Bone marrow (tissue), 2 donors: ENCODE results near the gene ELAVL3.

Experiments
- DNase-seq, 2 donors: peaks; one replicate each; lab custom pipeline; 2025; lab: John Stamatoyannopoulos, UW

The ELAVL3 gene

GRCh38 chr19:11480715-11481533 is at the start of gene ELAVL3:
Gene ELAVL3, minus strand, starts transcription at chr19:11481046. Its CDS starts 438 bp downstream, at chr19:11480608.
- no peak for DNase-seq

- DNase-seq: no peak
These were observed 49.6 kb upstream of the ELAVL3 start for GRCh38 chr19:11530432-11530831.

GRCh38 chr19:11528551-11529341 is 47.9 kb upstream of the ELAVL3 start, which contains the start of gene ECSIT:
Gene ECSIT, minus strand, starts transcription at chr19:11529134. Its CDS starts 9,964 bp downstream, at chr19:11519170.
- DNase-seq: peak; percentile 94 to 98

- DNase-seq: no peak
These were observed 38.3 kb upstream of the ELAVL3 start for GRCh38 chr19:11519138-11519537.

GRCh38 chr19:11513946-11514345 is 33.1 kb upstream of the ELAVL3 start:
- DNase-seq: no peak

GRCh38 chr19:11510444-11510843 is 29.6 kb upstream of the ELAVL3 start:
- no peak for DNase-seq

- no peak for DNase-seq
These were observed 26.7 kb upstream of the ELAVL3 start for GRCh38 chr19:11507370-11508078.

- no peak for DNase-seq
These were observed 26.1 kb upstream of the ELAVL3 start for GRCh38 chr19:11506967-11507366.

GRCh38 chr19:11506101-11506555 is 25.3 kb upstream of the ELAVL3 start:
- DNase-seq: no peak

- peak; percentile 92 to 93 for DNase-seq
These were observed 24.8 kb upstream of the ELAVL3 start, which contains the start of gene ZNF653 for GRCh38 chr19:11505504-11506100. Gene ZNF653, minus strand, starts transcription at chr19:11505839. Its CDS starts 53 bp downstream, at chr19:11505786.

GRCh38 chr19:11505032-11505503 is 24.2 kb upstream of the ELAVL3 start:
- peak; percentile 81 to 88 for DNase-seq

GRCh38 chr19:11504502-11505031 is 23.7 kb upstream of the ELAVL3 start:
- DNase-seq: no peak

- DNase-seq: no peak
These were observed 19.1 kb upstream of the ELAVL3 start for GRCh38 chr19:11499890-11500420.

- DNase-seq: no peak
These were observed 18.4 kb upstream of the ELAVL3 start for GRCh38 chr19:11499220-11499726.

GRCh38 chr19:11496391-11497163 is 15.7 kb upstream of the ELAVL3 start:
- DNase-seq: peak; percentile 36 to 42

- no peak for DNase-seq
These were observed 15.0 kb upstream of the ELAVL3 start for GRCh38 chr19:11495885-11496284.

- no peak for DNase-seq
These were observed 14.6 kb upstream of the ELAVL3 start for GRCh38 chr19:11495481-11495880.

- DNase-seq: no peak
These were observed 13.9 kb upstream of the ELAVL3 start for GRCh38 chr19:11494634-11495285.

GRCh38 chr19:11489378-11489777 is 8.5 kb upstream of the ELAVL3 start:
- DNase-seq: no peak
